HEK293 (cell line): ENCODE measurements around the gene LMO4.

Experiments
- CTCF ChIA-PET: fragments of 350-600 bp; formaldehyde crosslinking; extraction: SDS; loops from one replicate; lab custom pipeline; 2021; ENCODE audit warnings: antibody characterized with exemption; lab: Yijun Ruan, JAX
- POLR2A ChIA-PET: fragments of 300-600 bp; formaldehyde crosslinking; extraction: SDS; loops from one replicate; lab custom pipeline; 2020; ENCODE audit warnings: antibody characterized with exemption, inconsistent platforms; lab: Yijun Ruan, JAX
- H3K27ac ChIP-seq: fragments of 200-500 bp; sonication (Bioruptor generic); 2 replicates; pipeline ENCODE4 v1.5.1; 2014; ENCODE audit warnings: low read depth, low read length, control low read depth, inconsistent platforms; ENCODE audit errors: extremely low read depth
- H3K36me3 ChIP-seq, 2 experiments: fragments of 200-500 bp in 1 of 2; sonication (Bioruptor generic) in 1 of 2; 1 replicate in 1 of 2; 2 replicates in 1 of 2; pipeline ENCODE4 v1.5.1; 2014 to 2017; ENCODE audit warnings: inconsistent platforms in 2 of 2, low read length in 2 of 2; ENCODE audit not compliant: control insufficient read depth in 2 of 2, insufficient read depth in 1 of 2
- H3K4me1 ChIP-seq: fragments of 200-500 bp; sonication (Bioruptor generic); 2 replicates; pipeline ENCODE4 v1.5.1; 2014; ENCODE audit warnings: mild to moderate bottlenecking, low read length, inconsistent platforms; ENCODE audit not compliant: control insufficient read depth, insufficient read depth
- H3K4me3 ChIP-seq: 2 replicates; pipeline ENCODE4 v1.5.1; 2011; ENCODE audit warnings: low read depth, mild to moderate bottlenecking, control low read depth, low read length, moderate library complexity
- H3K9me3 ChIP-seq: fragments of 200-500 bp; sonication (Bioruptor generic); 2 replicates; pipeline ENCODE4 v1.5.1; 2014; ENCODE audit warnings: low read depth, low read length, inconsistent platforms; ENCODE audit not compliant: control insufficient read depth, insufficient read depth
- FEZF1 ChIP-seq: fragments of 450-650 bp; formaldehyde crosslinking; IDR thresholded peaks from 2 replicates; pipeline ENCODE4 v1.5.1; 2016; ENCODE audit warnings: missing biosample characterization, missing genetic modification characterization
- GLI4 ChIP-seq: fragments of 450-650 bp; formaldehyde crosslinking; IDR thresholded peaks from 2 replicates; pipeline ENCODE4 v1.5.1; 2016; ENCODE audit warnings: missing biosample characterization, missing genetic modification characterization
- GLIS1 ChIP-seq: fragments of 450-650 bp; formaldehyde crosslinking; IDR thresholded peaks from 2 replicates; pipeline ENCODE4 v1.5.1; 2016; ENCODE audit warnings: missing biosample characterization, missing genetic modification characterization
- KLF1 ChIP-seq: fragments of 450-650 bp; formaldehyde crosslinking; IDR thresholded peaks from 2 replicates; pipeline ENCODE4 v1.5.1; 2016; ENCODE audit warnings: missing biosample characterization, missing genetic modification characterization
- KLF16 ChIP-seq: fragments of 450-650 bp; formaldehyde crosslinking; IDR thresholded peaks from 2 replicates; pipeline ENCODE4 v1.5.1; 2017; ENCODE audit warnings: missing biosample characterization, missing genetic modification characterization
- PBX3 ChIP-seq: sonication (generic); formaldehyde crosslinking; IDR thresholded peaks from 2 replicates; pipeline ENCODE4 v1.8.1; 2022; ENCODE audit warnings: mild to moderate bottlenecking, moderate library complexity, missing genetic modification reagents
- PRDM4 ChIP-seq: fragments of 450-650 bp; formaldehyde crosslinking; IDR thresholded peaks from 2 replicates; pipeline ENCODE4 v1.5.1; 2017; ENCODE audit warnings: missing biosample characterization, missing genetic modification characterization
- TSHZ1 ChIP-seq: fragments of 450-650 bp; formaldehyde crosslinking; IDR thresholded peaks from 2 replicates; pipeline ENCODE4 v1.5.1; 2016; ENCODE audit warnings: missing biosample characterization, missing genetic modification characterization, borderline replicate concordance
- WT1 ChIP-seq: fragments of 450-650 bp; formaldehyde crosslinking; IDR thresholded peaks from 2 replicates; pipeline ENCODE4 v1.5.1; 2016; ENCODE audit warnings: missing biosample characterization, missing genetic modification characterization
- ZBTB20 ChIP-seq: fragments of 450-650 bp; formaldehyde crosslinking; IDR thresholded peaks from 2 replicates; pipeline ENCODE4 v1.5.1; 2016; ENCODE audit warnings: missing biosample characterization, missing genetic modification characterization
- ZBTB48 ChIP-seq: fragments of 450-650 bp; formaldehyde crosslinking; IDR thresholded peaks from 2 replicates; pipeline ENCODE4 v1.5.1; 2016; ENCODE audit warnings: missing biosample characterization, missing genetic modification characterization
- ZBTB8A ChIP-seq: fragments of 450-650 bp; formaldehyde crosslinking; IDR thresholded peaks from 2 replicates; pipeline ENCODE4 v1.5.1; 2016; ENCODE audit warnings: missing biosample characterization, missing genetic modification characterization
- ZEB2 ChIP-seq: fragments of 450-650 bp; formaldehyde crosslinking; IDR thresholded peaks from 2 replicates; pipeline ENCODE4 v1.5.1; 2016; ENCODE audit warnings: missing biosample characterization, missing genetic modification characterization
- ZNF324 ChIP-seq: fragments of 450-650 bp; formaldehyde crosslinking; IDR thresholded peaks from 2 replicates; pipeline ENCODE4 v1.5.1; 2016; ENCODE audit warnings: missing biosample characterization, missing genetic modification characterization
- ZNF341 ChIP-seq: fragments of 450-650 bp; formaldehyde crosslinking; IDR thresholded peaks from 2 replicates; pipeline ENCODE4; 2016; ENCODE audit warnings: low read depth, missing biosample characterization, missing genetic modification characterization
- ZNF354C ChIP-seq: fragments of 450-650 bp; formaldehyde crosslinking; IDR thresholded peaks from 2 replicates; pipeline ENCODE4 v1.5.1; 2016; ENCODE audit warnings: missing biosample characterization, missing genetic modification characterization, low read depth, borderline replicate concordance
- ZNF394 ChIP-seq: fragments of 450-650 bp; formaldehyde crosslinking; IDR thresholded peaks from 2 replicates; pipeline ENCODE4 v1.5.1; 2016; ENCODE audit warnings: missing biosample characterization, missing genetic modification characterization, mild to moderate bottlenecking, moderate library complexity, borderline replicate concordance
- ZNF398 ChIP-seq: fragments of 450-650 bp; formaldehyde crosslinking; IDR thresholded peaks from 2 replicates; pipeline ENCODE4 v1.5.1; 2017; ENCODE audit warnings: missing biosample characterization, missing genetic modification characterization
- ZNF473 ChIP-seq: fragments of 450-650 bp; formaldehyde crosslinking; IDR thresholded peaks from 2 replicates; pipeline ENCODE4 v1.5.1; 2017; ENCODE audit warnings: missing biosample characterization, missing genetic modification characterization
- ZNF513 ChIP-seq: fragments of 450-650 bp; IDR thresholded peaks from 2 replicates; pipeline ENCODE4 v1.5.1; 2018; ENCODE audit warnings: missing biosample characterization, missing genetic modification characterization
- ZNF629 ChIP-seq: fragments of 450-650 bp; formaldehyde crosslinking; IDR thresholded peaks from 2 replicates; pipeline ENCODE4 v1.5.1; 2017; ENCODE audit warnings: missing biosample characterization, missing genetic modification characterization
- ZNF677 ChIP-seq: fragments of 450-650 bp; IDR thresholded peaks from 2 replicates; pipeline ENCODE4 v1.5.0; 2018; ENCODE audit warnings: missing biosample characterization, mild to moderate bottlenecking, missing genetic modification characterization, moderate library complexity
- ZNF692 ChIP-seq: fragments of 450-650 bp; formaldehyde crosslinking; IDR thresholded peaks from 2 replicates; pipeline ENCODE4 v1.5.1; 2016; ENCODE audit warnings: missing biosample characterization, missing genetic modification characterization
- ZNF777 ChIP-seq: fragments of 450-650 bp; formaldehyde crosslinking; IDR thresholded peaks from 2 replicates; pipeline ENCODE4 v1.5.1; 2017; ENCODE audit warnings: missing biosample characterization, missing genetic modification characterization, borderline replicate concordance
- ZSCAN30 ChIP-seq: fragments of 450-650 bp; IDR thresholded peaks from 2 replicates; pipeline ENCODE4 v1.5.1; 2018; ENCODE audit warnings: missing biosample characterization, mild to moderate bottlenecking, missing genetic modification characterization, moderate library complexity

Gene LMO4

GRCh38 chr1:87329051-87329525 is 408 bp downstream of the LMO4 start:
- POLR2A ChIA-PET, result interaction anchor here (0.6 to 2.1 kb wide), 28 partner anchors 13 to 1357 kb away, joined by 3 to 14 read pairs (median 4); partner anchors contain the start of gene HS2ST1
- peaks cover 25% of the 10 kb centered on the region for H3K4me1 ChIP-seq
- H3K27ac ChIP-seq, result peak overlapping the region; percentile 97
- H3K4me3 ChIP-seq, result peak overlapping the region; percentile 73
- CTCF ChIA-PET, result interaction anchor here (0.6 to 0.9 kb wide), 3 partner anchors 8 to 511 kb away, joined by 3 to 4 read pairs (median 3); no protein-coding TSS in a partner anchor
- peaks cover 7 to 18% of the 10 kb centered on the region in 2 experiments; a peak in 2 of 3 replicates for H3K36me3 ChIP-seq
- H3K9me3 ChIP-seq, result no peaks in the 10 kb centered on the region
- TF ChIP-seq PBX3 (peak; percentile 31; the same call in 1 of the 2 replicates), ZNF473 (tag by site-specific recombination) (no peak), ZNF513 (tag by site-specific recombination) (no peak), ZBTB8A (tag by site-specific recombination) (peak; percentile 43; the same call in 1 of the 2 replicates), ZNF354C (no peak), ZSCAN30 (tag by site-specific recombination) (peak; percentile 24; the same call in 1 of the 2 replicates), ZBTB48 (tag by site-specific recombination) (0 out of 2 replicates have a peak, but pooled peaks have one; percentile 19), KLF1 (tag by site-specific recombination) (peak; percentile 21), ZNF777 (tag by site-specific recombination) (no peak), ZEB2 (tag by site-specific recombination) (peak; percentile 68), ZNF629 (peak; percentile 33; the same call in 1 of the 2 replicates), ZNF692 (tag by site-specific recombination) (0 out of 2 replicates have a peak, but pooled peaks have one; percentile 70), ZNF394 (tag by site-specific recombination) (0 out of 2 replicates have a peak, but pooled peaks have one; percentile 15), WT1 (peak; percentile 80; the same call in 1 of the 2 replicates), PRDM4 (tag by site-specific recombination) (peak; percentile 46; the same call in 1 of the 2 replicates), TSHZ1 (no peak), GLIS1 (tag by site-specific recombination) (peak; percentile 44; the same call in 1 of the 2 replicates), ZNF398 (peak; percentile 91), FEZF1 (peak; percentile 12; the same call in 1 of the 2 replicates), ZNF341 (peak; percentile 77), ZBTB20 (tag by site-specific recombination) (peak; percentile 71; the same call in 1 of the 2 replicates), KLF16 (peak; percentile 65; the same call in 1 of the 2 replicates), ZNF677 (no peak), GLI4 (no peak), ZNF324 (tag by site-specific recombination) (0 out of 2 replicates have a peak, but pooled peaks have one; percentile 60)
